RCC 7860 (cell line): ENCODE data around the gene CYSLTR2.
"Not testable (repeated sequence)": the region's sequence is repeated elsewhere in the genome, so short reads cannot be mapped to it uniquely, and the experiment has no call there.

Experiments
- DNase-seq: peaks from one replicate; pipeline ENCODE4 v3.0.0-alpha.2; 2015; ENCODE audit warnings: low spot score
- FAIRE-seq: peaks from 2 replicates; lab custom pipeline; 2012; peaks lifted over from hg19 to GRCh38; lab: Jason Lieb, UNC

The CYSLTR2 gene

GRCh38 chr13:48644141-48644540, 9.6 kb upstream of the CYSLTR2 start:
- DNase-seq (no peak), FAIRE-seq (no peak)

- DNase-seq (no peak), FAIRE-seq (no peak)
Observed at GRCh38 chr13:48644951-48645350, 8.8 kb upstream of the CYSLTR2 start.

DNA sequence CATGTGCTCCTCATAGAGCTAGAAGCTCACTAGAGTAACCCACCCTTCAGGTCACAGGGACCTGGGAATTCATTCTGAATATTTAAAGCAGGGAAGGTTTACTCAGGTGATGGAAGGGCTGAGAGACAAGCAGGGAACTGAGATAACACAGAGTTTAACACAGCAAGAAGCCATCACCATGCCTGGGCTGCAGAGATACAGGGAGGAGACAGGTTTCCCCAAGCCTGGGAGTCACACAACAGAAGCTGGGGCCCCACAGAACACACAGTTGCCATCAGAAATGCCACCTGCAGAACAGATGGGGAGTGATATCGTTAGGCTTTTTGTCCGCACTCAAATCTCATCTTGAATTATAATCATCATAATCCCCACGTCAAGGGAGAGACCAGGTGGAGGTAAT, 7.9 kb upstream of the CYSLTR2 start:
- DNase-seq (no peak), FAIRE-seq (no peak)

DNA sequence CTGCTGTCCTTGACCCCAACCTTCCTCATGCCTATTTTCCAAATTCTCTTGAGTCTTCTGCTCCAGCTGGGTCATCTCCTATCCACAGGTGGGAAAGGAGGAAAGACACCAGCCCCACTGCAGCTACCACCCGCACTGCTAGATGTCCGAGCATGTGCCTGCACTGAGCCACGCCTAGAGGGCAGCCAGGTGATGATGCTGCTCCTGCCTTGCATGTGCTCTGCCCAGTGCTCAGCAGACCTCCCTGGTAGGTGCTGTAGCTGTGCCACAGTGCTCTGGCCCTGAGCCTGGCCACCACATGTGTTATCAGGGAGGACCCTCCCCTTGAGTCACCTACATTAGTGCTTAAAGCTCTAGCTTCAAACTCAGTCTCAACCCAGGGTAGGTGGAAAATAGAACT, 6.9 kb upstream of the CYSLTR2 start:
- DNase-seq (no peak), FAIRE-seq (no peak)

DNA sequence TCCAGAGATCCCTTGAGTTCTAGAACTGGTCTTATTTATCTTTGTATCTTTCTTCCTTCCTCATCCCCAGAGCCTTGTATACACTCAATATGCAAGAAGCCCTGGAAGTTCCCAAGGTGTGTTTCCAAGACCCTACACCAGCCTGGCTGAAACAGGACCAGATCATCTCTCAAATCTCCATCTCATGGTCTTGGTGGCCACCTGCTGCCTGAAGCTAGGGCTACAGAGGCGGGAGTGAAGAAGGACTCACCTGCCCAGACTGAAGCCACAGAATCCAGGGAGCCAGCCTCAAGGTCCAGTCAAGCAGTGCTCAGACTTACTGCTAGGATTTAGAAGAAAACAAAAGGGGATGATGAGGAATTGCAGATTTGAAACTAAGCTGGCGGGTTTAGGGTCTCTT, 6.1 kb upstream of the CYSLTR2 start:
- FAIRE-seq = no peak
- no peak for DNase-seq

DNA sequence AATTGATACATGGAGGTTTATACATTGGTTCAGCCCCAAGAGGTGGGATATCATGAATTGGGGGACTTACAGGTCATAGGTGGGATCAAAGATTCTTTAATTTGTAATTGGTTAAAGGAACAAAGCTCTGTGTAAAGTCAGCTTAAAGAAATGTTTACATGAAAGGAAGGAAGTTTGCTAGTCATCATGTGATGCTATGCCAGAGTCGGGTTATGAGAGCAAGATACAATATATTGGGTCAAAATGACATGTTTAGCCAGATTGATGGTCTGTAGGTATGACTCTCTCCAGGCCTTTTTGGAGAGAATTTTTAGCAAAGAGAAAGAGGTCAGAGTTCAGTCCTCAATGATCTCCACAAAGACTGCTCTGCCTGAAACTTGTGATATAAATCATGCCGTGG, 5.3 kb upstream of the CYSLTR2 start:
- DNase-seq = no peak
- no peak for FAIRE-seq

- FAIRE-seq = no peak
- no peak for DNase-seq
Observed at GRCh38 chr13:48652851-48653471, 768 bp upstream of the CYSLTR2 start.

- DNase-seq (no peak), FAIRE-seq (no peak)
Observed at GRCh38 chr13:48654511-48654910, 782 bp downstream of the CYSLTR2 start.

GRCh38 chr13:48655291-48655690, 1.6 kb downstream of the CYSLTR2 start:
- no peak for FAIRE-seq
- no peak for DNase-seq

DNA sequence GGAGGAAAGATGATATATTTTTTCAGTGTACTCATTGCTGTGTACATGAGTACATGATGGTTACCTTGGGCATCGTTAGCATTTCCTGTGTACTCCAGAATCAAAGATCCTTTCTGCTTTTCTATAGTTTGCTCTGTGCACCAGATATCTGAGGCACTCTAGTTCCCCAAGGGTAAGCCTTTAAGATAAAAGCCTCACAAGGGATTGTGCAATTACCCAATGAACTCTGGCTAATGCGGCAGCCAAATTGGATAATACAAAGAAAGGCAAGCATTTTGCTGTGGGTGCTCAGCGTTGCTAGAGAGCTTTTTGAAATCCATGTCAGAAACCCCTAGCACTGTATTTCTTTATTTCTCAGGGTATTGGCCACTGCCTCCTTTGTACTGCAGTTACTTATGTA, 2.9 kb downstream of the CYSLTR2 start:
- FAIRE-seq (no peak), DNase-seq (no peak)

DNA sequence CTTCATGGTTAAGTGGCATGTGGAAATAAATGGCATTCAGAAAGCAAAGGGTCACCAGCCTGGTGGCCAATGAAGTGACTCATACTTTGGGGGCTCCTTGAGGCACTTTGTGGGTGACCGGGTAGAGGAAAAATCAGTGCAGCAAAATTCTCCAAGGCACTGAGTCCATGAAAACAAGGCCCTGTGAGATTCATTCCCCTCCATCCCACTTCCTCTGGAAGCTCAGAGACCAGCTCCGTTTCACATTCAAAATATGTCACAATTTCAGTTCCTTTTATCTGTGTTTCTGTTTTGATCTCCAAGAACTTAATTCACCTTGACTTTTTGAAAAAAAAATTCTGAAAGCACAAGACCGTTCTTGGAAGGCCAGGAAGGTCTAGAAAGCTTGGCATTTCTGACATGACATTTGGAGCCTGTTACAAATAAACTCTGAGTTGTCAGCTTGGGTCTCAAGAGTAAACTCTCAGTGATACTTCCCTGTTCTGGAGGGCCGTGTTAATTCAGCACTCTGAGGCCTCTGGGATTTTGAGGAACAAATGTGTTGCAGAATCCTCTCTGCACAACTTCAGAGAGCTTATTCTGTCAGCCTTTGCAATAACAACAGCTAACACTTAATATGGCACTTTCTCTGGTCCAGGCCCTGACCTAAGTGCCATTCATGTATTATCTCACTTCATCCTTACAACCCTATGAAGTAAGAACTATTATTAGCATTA, 6.8 kb downstream of the CYSLTR2 start:
- no peak for FAIRE-seq
- no peak for DNase-seq

DNA sequence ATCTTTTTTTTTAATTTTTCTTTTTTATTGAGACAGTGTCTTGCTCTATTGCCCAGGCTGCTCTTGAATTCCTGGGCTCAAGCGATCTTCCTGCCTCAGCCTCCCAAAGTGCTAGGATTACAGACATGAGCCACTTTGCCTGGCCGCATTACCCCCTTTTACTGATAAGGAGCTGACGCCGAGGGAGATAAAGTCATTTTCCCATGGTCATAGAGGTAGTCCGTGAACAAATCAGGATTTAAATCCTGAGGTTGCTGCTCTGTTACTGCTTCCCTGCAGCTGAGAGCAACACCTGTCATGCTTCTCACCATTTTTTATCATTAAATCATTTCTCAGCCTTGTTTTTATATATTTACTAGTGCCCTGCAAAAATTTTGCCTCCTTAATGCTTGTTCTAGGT, 7.4 kb downstream of the CYSLTR2 start:
- no peak for FAIRE-seq
- no peak for DNase-seq

DNA sequence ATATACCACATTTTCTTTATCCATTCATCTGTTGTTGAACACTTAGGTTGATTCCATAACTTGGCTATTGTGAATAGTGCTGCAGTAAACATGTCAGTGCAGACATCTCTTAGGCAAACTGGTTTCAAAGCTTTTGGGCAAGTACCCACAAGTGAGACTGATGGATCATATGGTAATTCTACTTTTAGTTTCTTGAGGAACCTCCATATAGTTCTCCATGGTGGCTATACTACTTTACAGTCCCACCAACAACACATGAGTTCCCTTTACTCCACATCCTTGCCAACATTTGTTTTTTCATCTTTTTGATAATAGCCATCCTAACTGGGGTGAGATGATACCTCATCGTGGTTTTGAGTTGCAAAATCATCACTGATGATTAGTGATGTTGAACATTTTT, 8.5 kb downstream of the CYSLTR2 start:
- FAIRE-seq = no peak

DNA sequence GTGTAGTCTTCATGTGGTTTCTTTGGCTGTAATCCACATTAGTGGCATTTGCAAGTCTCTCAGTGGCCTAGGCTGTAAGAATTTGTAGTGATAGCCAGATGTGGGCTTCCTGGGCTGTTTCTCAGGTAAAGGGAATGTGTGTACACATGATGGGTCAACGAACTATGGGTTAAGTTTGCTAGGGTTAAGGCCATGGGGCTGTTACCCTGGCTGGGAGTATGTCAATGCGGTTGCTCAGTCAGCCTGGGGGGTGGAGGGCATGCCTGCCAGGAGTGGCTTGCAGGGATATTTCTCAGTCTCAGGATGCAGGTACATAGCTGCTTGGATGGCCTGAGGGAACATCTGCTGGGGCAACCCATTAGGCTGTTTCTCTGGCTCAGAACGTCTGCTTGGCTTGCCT, 13.4 kb downstream of the CYSLTR2 start:
- DNase-seq = no peak
- FAIRE-seq = no peak

More for the DNA sequence above, 8.5 kb downstream of the CYSLTR2 start:
- no peak for DNase-seq

GRCh38 chr13:48671421-48671820, 17.7 kb downstream of the CYSLTR2 start:
- not testable (repeated sequence) for DNase-seq, FAIRE-seq

- FAIRE-seq (no peak), DNase-seq (no peak)
Observed at GRCh38 chr13:48675247-48675646, 21.5 kb downstream of the CYSLTR2 start.

GRCh38 chr13:48678316-48678715, 24.6 kb downstream of the CYSLTR2 start:
- no peak for DNase-seq

GRCh38 chr13:48679941-48680680, 26.4 kb downstream of the CYSLTR2 start:
- no peak for DNase-seq
- FAIRE-seq = no peak

More at GRCh38 chr13:48678316-48678715, 24.6 kb downstream of the CYSLTR2 start:
- FAIRE-seq = no peak

DNA sequence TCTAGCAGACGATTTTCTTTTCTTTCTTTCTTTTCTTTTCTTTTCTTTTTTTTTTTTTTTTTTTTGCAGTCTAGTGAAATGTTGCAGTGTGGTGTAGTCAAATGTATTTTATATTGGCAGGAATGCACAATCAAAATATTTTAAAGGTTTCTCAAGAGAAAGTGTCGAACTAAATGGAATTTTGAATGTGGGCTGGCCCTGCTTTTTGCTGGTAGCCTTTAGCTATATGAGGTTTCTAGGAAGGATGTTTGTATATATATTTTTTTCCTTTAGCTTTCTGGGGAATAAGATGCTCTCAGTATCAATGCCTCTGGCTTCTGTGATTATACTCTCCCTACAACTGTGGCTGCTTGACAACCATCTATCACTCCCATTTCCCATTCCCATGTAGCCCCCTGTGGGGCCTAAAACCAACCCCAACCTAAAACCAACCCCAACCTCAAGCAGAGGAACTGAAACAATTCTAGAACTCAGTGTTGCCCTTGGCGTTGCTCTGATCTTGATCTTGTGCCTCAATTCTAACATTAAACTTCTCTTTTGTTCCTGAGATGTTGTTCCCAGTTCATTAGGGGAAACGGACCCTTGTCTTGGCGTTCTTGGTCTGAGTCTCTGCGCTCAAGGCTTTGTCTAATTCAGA, 27.1 kb downstream of the CYSLTR2 start:
- DNase-seq (no peak), FAIRE-seq (no peak)

GRCh38 chr13:48681905-48682304, 28.2 kb downstream of the CYSLTR2 start:
- FAIRE-seq = no peak
- DNase-seq = no peak

GRCh38 chr13:48682436-48682835, 28.7 kb downstream of the CYSLTR2 start:
- no peak for DNase-seq

More at GRCh38 chr13:48682436-48682835, 28.7 kb downstream of the CYSLTR2 start:
- no peak for FAIRE-seq
